OCI-M2 (cell line): Measurements from ENCODE around the gene CTNNBIP1.

Experiments
- DNase-seq: peaks from one replicate; lab custom pipeline; 2025; ENCODE audit not compliant: unreplicated experiment; lab: John Stamatoyannopoulos, UW

The CTNNBIP1 gene

GRCh38 chr1:9905010-9905409 is 5.1 kb downstream of the CTNNBIP1 start:
- DNase-seq = no peak

- no peak for DNase-seq
These were observed 5.5 kb downstream of the CTNNBIP1 start for GRCh38 chr1:9904596-9904995.

GRCh38 chr1:9903801-9904527 is 6.1 kb downstream of the CTNNBIP1 start:
- no peak for DNase-seq

- DNase-seq = no peak
These were observed 8.0 kb downstream of the CTNNBIP1 start for GRCh38 chr1:9902060-9902452.

- DNase-seq = no peak
These were observed 8.7 kb downstream of the CTNNBIP1 start for GRCh38 chr1:9901148-9902059.

- no peak for DNase-seq
These were observed 9.7 kb downstream of the CTNNBIP1 start for GRCh38 chr1:9900142-9901043.

- no peak for DNase-seq
These were observed 16.0 kb downstream of the CTNNBIP1 start for GRCh38 chr1:9894115-9894514.

GRCh38 chr1:9892563-9893528 is 17.2 kb downstream of the CTNNBIP1 start:
- no peak for DNase-seq

GRCh38 chr1:9891207-9891606 is 18.9 kb downstream of the CTNNBIP1 start:
- no peak for DNase-seq

- DNase-seq = no peak
These were observed 19.8 kb downstream of the CTNNBIP1 start for GRCh38 chr1:9890224-9890731.

GRCh38 chr1:9889411-9889810 is 20.7 kb downstream of the CTNNBIP1 start:
- no peak for DNase-seq

- DNase-seq = no peak
These were observed 21.2 kb downstream of the CTNNBIP1 start for GRCh38 chr1:9888886-9889285.

GRCh38 chr1:9887070-9887469 is 23.0 kb downstream of the CTNNBIP1 start:
- no peak for DNase-seq

- no peak for DNase-seq
These were observed 23.9 kb downstream of the CTNNBIP1 start for GRCh38 chr1:9886092-9886742.

GRCh38 chr1:9884805-9885204 is 25.3 kb downstream of the CTNNBIP1 start:
- no peak for DNase-seq

GRCh38 chr1:9883585-9884449 is 26.3 kb downstream of the CTNNBIP1 start:
- no peak for DNase-seq

GRCh38 chr1:9882945-9883303 is 27.1 kb downstream of the CTNNBIP1 start:
- DNase-seq = no peak

GRCh38 chr1:9882296-9882944 is 27.6 kb downstream of the CTNNBIP1 start:
- no peak for DNase-seq
